OCI-LY7 (cell line): ENCODE measurements around the gene ALDH1A3. TPM values are rescaled to one million over a fixed set of nuclear protein-coding genes. Genes with fewer than 3 reads are reported as not detected.
A peak's percentile ranks its signal among the peaks of the same experiment; 100 is the strongest.

ENCODE experiments used
- BruUV-seq: library from RNA; stranded (reverse); fragments of 400-500 nt; replicated peaks from 2 replicates; lab custom pipeline; 2021; lab: Mats Ljungman, UMichigan
- CTCF ChIA-PET: fragments of 300-600 bp; sonication (Branson Sonifier 250); formaldehyde crosslinking; loops from one replicate; lab custom pipeline; 2022; ENCODE audit warnings: antibody characterized with exemption; ENCODE audit not compliant: unreplicated experiment; lab: Charles Lee
- POLR2A ChIA-PET: fragments of 300-600 bp; sonication (Branson Sonifier 250); formaldehyde crosslinking; loops from one replicate; lab custom pipeline; 2022; ENCODE audit warnings: antibody characterized with exemption; lab: Charles Lee
- DNase-seq: peaks from one replicate; pipeline ENCODE4 v3.0.0-alpha.2; 2015; ENCODE audit warnings: low spot score
- H2AFZ ChIP-seq: fragments of 200-600 bp; sonication (generic), shearing (Covaris generic); 2 replicates; pipeline ENCODE4 v1.6.1; 2014; ENCODE audit warnings: mild to moderate bottlenecking, antibody characterized with exemption, low read length, moderate library complexity
- H3K27ac ChIP-seq: fragments of 200-600 bp; sonication (generic); 2 replicates; pipeline ENCODE4 v1.5.1; 2014; ENCODE audit warnings: mixed run types, low read depth, mild to moderate bottlenecking, moderate library complexity, low read length, inconsistent platforms; ENCODE audit not compliant: poor library complexity, severe bottlenecking
- H3K36me3 ChIP-seq: fragments of 200-600 bp; sonication (generic); 2 replicates; pipeline ENCODE4 v1.6.1; 2014; ENCODE audit warnings: mild to moderate bottlenecking, antibody characterized with exemption, low read length, moderate library complexity, mixed read lengths; ENCODE audit not compliant: insufficient read depth
- H3K4me1 ChIP-seq: fragments of 200-600 bp; sonication (generic); 2 replicates; pipeline ENCODE4 v1.5.1; 2014; ENCODE audit warnings: mild to moderate bottlenecking, low read length; ENCODE audit not compliant: insufficient read depth, poor library complexity, severe bottlenecking
- H3K4me2 ChIP-seq: fragments of 200-600 bp; sonication (generic); 2 replicates; pipeline ENCODE4 v1.6.1; 2014; ENCODE audit warnings: mild to moderate bottlenecking, low read length
- H3K4me3 ChIP-seq: fragments of 200-600 bp; sonication (generic); 2 replicates; pipeline ENCODE4 v1.5.1; 2014; ENCODE audit warnings: mild to moderate bottlenecking, low read depth, low read length; ENCODE audit not compliant: poor library complexity, severe bottlenecking
- H3K79me2 ChIP-seq: fragments of 200-600 bp; sonication (generic); 2 replicates; pipeline ENCODE4 v1.6.1; 2016; ENCODE audit warnings: low read depth, mild to moderate bottlenecking, low read length, moderate library complexity, mixed read lengths; ENCODE audit not compliant: insufficient read depth
- H3K9me2 ChIP-seq: fragments of 200-600 bp; sonication (generic); 2 replicates; pipeline ENCODE4 v1.6.1; 2016; ENCODE audit warnings: mild to moderate bottlenecking, low read length, mixed read lengths; ENCODE audit not compliant: insufficient read depth
- H3K9me3 ChIP-seq: fragments of 200-600 bp; sonication (generic); 2 replicates; pipeline ENCODE4 v1.6.1; 2014; ENCODE audit warnings: mild to moderate bottlenecking, mixed run types, low read length, mixed read lengths
- H4K20me1 ChIP-seq: fragments of 200-600 bp; sonication (generic); 2 replicates; pipeline ENCODE4 v1.6.1; 2014; ENCODE audit warnings: mild to moderate bottlenecking, antibody characterized with exemption, low read length, moderate library complexity, mixed read lengths; ENCODE audit not compliant: insufficient read depth
- EZH2phosphoT487 ChIP-seq: fragments of 200-600 bp; sonication (generic); IDR thresholded peaks from 2 replicates; pipeline ENCODE4 v1.6.1; 2018; ENCODE audit warnings: low read depth, borderline replicate concordance, mild to moderate bottlenecking, mixed run types, antibody characterized with exemption, low read length, moderate library complexity, mixed read lengths
- intact Hi-C: fragments of 100-400 bp; cut with micrococcal nuclease; formaldehyde crosslinking; loops from one replicate; pipeline ENCODE4 v1.10.0; 2022; ENCODE audit not compliant: unreplicated experiment
- total RNA-seq, 2 experiments: library from RNA; depleted of rRNA in 1 of 2; stranded (reverse); fragments of >200 nt in 1 of 2; shearing (Covaris generic) in 1 of 2; gene quantifications; 2 replicates each; pipeline ENCODE4 v1.2.3, GENCODE V29; 2014 to 2022
- TF ChIP-seq, protein P1 (sequence below): fragments of 200-600 bp; sonication (generic); conservative IDR thresholded peaks from 2 replicates; pipeline ENCODE4 v1.5.1; 2014; ENCODE audit warnings: mild to moderate bottlenecking, antibody characterized with exemption, low read length, moderate library complexity, mixed read lengths

Gene ALDH1A3
- total RNA-seq, 2 experiments from 2014 or later, result not detected

GRCh38 chr15:100928632-100929280 is 49.1 kb downstream of the ALDH1A3 start:
- Histone ChIP-seq H3K79me2 (peaks cover 86% of the 10 kb centered on the region), H3K9me3 (peaks cover 3% of the 10 kb centered on the region; the same call in 1 of the 2 replicates), H3K4me2 (peak overlapping the region; percentile 77), H3K4me3 (peak overlapping the region; percentile 53), H3K36me3 (peaks cover 89% of the 10 kb centered on the region), H3K9me2 (no peaks in the 10 kb centered on the region), H4K20me1 (no peaks in the 10 kb centered on the region), H3K4me1 (peaks cover 99% of the 10 kb centered on the region), H2AFZ (no peak overlapping the region), H3K27ac (peak overlapping the region; percentile 99)
- BruUV-seq, result TSS peak; percentile 0
- ChIA-PET CTCF (interaction anchor here (1.1 to 2.1 kb wide), 2 partner anchors 8 to 79 kb away, joined by 4 read pairs; no protein-coding TSS in a partner anchor), POLR2A (interaction anchor here (0.6 to 6.2 kb wide), 9 partner anchors 9 to 526 kb away, joined by 3 to 134 read pairs (median 6); partner anchors contain the start of gene LRRK1)
- intact Hi-C loops, result loop anchor here (5.0 kb wide), 2 partner anchors 724 to 1676 kb away; partner anchors contain the start of genes LRRC28 and TM2D3
- TF ChIP-seq, protein P1, sequence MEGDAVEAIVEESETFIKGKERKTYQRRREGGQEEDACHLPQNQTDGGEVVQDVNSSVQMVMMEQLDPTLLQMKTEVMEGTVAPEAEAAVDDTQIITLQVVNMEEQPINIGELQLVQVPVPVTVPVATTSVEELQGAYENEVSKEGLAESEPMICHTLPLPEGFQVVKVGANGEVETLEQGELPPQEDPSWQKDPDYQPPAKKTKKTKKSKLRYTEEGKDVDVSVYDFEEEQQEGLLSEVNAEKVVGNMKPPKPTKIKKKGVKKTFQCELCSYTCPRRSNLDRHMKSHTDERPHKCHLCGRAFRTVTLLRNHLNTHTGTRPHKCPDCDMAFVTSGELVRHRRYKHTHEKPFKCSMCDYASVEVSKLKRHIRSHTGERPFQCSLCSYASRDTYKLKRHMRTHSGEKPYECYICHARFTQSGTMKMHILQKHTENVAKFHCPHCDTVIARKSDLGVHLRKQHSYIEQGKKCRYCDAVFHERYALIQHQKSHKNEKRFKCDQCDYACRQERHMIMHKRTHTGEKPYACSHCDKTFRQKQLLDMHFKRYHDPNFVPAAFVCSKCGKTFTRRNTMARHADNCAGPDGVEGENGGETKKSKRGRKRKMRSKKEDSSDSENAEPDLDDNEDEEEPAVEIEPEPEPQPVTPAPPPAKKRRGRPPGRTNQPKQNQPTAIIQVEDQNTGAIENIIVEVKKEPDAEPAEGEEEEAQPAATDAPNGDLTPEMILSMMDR, result no peak
- TF ChIP-seq EZH2phosphoT487, result no peak
- DNase-seq, result peak; percentile 46

GRCh38 chr15:100929641-100930042 is 50.0 kb downstream of the ALDH1A3 start:
- TF ChIP-seq EZH2phosphoT487, result no peak
- TF ChIP-seq, protein P1, result no peak
- Histone ChIP-seq H4K20me1 (no peaks in the 10 kb centered on the region), H3K9me3 (peaks cover 3% of the 10 kb centered on the region; the same call in 1 of the 2 replicates), H3K36me3 (peaks cover 87% of the 10 kb centered on the region), H3K79me2 (peaks cover 86% of the 10 kb centered on the region), H3K4me3 (peak overlapping the region; percentile 53), H3K4me1 (peaks cover 99% of the 10 kb centered on the region), H3K27ac (peak overlapping the region; percentile 99), H3K4me2 (peak overlapping the region; percentile 77), H3K9me2 (no peaks in the 10 kb centered on the region), H2AFZ (no peak overlapping the region)
- no TSS peak for BruUV-seq
- peak; percentile 92 for DNase-seq
- ChIA-PET CTCF (interaction anchor here (2.1 kb wide), 1 partner anchor 78 kb away, joined by 4 read pairs; no protein-coding TSS in a partner anchor), POLR2A (interaction anchor here (0.8 to 6.2 kb wide), 8 partner anchors 8 to 103 kb away, joined by 3 to 134 read pairs (median 4); partner anchors contain the start of gene LRRK1)
- intact Hi-C loops, result loop anchor here (5.0 kb wide), 2 partner anchors 723 to 1677 kb away; partner anchors contain the start of genes LRRC28 and TM2D3
